Lower leg skin (tissue), 4 donors: ENCODE data around the gene ARMS2. TPM values are rescaled to one million over a fixed set of nuclear protein-coding genes. Genes with fewer than 3 reads are reported as not detected.

Experiments
- DNase-seq, 2 donors: peaks; one replicate each; pipeline ENCODE4 v3.0.0-alpha.2; 2019; ENCODE audit warnings: low spot score in 2 of 2
- H3K4me3 ChIP-seq: fragments of 200-600 bp; sonication (generic); 2 replicates; pipeline ENCODE4 v1.5.1; 2017; ENCODE audit warnings: mild to moderate bottlenecking, low read depth; ENCODE audit not compliant: poor library complexity, severe bottlenecking
- POLR2A ChIP-seq, 2 donors: fragments of 450-650 bp; IDR thresholded peaks; one replicate each; pipeline ENCODE4 v1.6.1; 2016 to 2017; ENCODE audit warnings: antibody characterized with exemption in 2 of 2, mild to moderate bottlenecking in 1 of 2, moderate library complexity in 1 of 2
- WGBS, 2 donors: methylation state at CpG; one replicate each; pipeline ENCODE4 v1.1.5; 2018; 5-methylcytosine and 5-hydroxymethylcytosine counted together
- intact Hi-C: fragments of 100-400 bp; cut with DNase I; formaldehyde crosslinking; loops from one replicate; pipeline ENCODE4 v1.15.0; 2023; ENCODE audit warnings: low total_unique reads
- total RNA-seq, 4 donors: library from RNA; depleted of rRNA; stranded (reverse); fragments of >200 nt; gene quantifications; one replicate each; pipeline ENCODE4 v1.1.0, GENCODE V29; 2016
- TF ChIP-seq, protein P1 (sequence below), 3 donors: fragments of 450-650 bp; IDR thresholded peaks; one replicate each; pipeline ENCODE4 v1.5.1; 2016; ENCODE audit warnings: antibody characterized with exemption in 3 of 3, mild to moderate bottlenecking in 3 of 3, moderate library complexity in 2 of 3

Gene ARMS2
- total RNA-seq, 4 donors from 2014 or later: not detected

DNA sequence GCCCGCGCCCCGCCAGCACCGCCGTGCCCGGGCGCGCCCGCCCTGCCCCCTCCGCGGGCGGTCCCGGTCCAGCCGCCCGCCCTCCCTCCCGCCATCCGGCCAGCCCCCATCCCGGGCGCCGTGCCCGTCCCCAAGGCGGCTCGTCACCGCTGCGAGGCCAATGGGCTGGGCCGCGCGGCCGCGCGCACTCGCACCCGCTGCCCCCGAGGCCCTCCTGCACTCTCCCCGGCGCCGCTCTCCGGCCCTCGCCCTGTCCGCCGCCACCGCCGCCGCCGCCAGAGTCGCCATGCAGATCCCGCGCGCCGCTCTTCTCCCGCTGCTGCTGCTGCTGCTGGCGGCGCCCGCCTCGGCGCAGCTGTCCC, 6.9 kb downstream of the ARMS2 start, which contains the start of gene HTRA1:
TSS of gene HTRA1 (plus strand) at position 187 of the 362 bp plus-strand sequence. CDS start at position 287, 100 bp downstream.
- peak within 1 kb of the TSS; percentile 51 for H3K4me3 ChIP-seq
- intact Hi-C loops: no loop called here
- DNase-seq: peak in 1 of 2 donors; percentile 95
- TF ChIP-seq POLR2A (IDR thresholded peaks at IDR 0.05): no peak
- TF ChIP-seq, protein P1, sequence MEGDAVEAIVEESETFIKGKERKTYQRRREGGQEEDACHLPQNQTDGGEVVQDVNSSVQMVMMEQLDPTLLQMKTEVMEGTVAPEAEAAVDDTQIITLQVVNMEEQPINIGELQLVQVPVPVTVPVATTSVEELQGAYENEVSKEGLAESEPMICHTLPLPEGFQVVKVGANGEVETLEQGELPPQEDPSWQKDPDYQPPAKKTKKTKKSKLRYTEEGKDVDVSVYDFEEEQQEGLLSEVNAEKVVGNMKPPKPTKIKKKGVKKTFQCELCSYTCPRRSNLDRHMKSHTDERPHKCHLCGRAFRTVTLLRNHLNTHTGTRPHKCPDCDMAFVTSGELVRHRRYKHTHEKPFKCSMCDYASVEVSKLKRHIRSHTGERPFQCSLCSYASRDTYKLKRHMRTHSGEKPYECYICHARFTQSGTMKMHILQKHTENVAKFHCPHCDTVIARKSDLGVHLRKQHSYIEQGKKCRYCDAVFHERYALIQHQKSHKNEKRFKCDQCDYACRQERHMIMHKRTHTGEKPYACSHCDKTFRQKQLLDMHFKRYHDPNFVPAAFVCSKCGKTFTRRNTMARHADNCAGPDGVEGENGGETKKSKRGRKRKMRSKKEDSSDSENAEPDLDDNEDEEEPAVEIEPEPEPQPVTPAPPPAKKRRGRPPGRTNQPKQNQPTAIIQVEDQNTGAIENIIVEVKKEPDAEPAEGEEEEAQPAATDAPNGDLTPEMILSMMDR (IDR thresholded peaks at IDR 0.05): no peak
- WGBS, 2 donors: no CpG with 5 or more reads among the region's 56 CpGs

DNA sequence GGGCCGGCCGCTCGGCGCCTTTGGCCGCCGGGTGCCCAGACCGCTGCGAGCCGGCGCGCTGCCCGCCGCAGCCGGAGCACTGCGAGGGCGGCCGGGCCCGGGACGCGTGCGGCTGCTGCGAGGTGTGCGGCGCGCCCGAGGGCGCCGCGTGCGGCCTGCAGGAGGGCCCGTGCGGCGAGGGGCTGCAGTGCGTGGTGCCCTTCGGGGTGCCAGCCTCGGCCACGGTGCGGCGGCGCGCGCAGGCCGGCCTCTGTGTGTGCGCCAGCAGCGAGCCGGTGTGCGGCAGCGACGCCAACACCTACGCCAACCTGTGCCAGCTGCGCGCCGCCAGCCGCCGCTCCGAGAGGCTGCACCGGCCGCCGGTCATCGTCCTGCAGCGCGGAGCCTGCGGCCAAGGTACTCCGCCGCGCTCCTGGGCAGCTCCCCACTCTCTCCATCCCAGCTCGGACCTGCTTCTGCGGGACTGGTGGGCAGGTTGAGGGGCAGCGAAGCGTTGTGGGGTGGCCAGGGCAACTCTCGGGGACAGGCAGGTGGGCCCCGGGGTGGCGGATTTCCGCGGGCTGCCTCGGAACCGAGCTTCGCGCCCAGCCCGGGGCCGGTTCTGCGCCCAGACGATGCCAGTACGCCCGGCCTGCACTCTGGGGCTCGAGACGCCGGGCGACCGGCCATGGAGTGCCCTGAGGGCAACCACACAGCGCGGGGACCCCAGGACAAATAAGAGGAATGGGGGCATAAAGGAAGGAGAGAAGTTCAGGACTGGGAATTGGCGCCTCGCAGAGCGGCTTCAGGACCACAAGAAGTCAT, 7.5 kb downstream of the ARMS2 start:
- DNase-seq: peak in 1 of 2 donors; percentile 90

GRCh38 chr10:122462533-122463465, 8.3 kb downstream of the ARMS2 start:
- WGBS, 2 donors: 5 to 12% methylated on average over 45 to 47 of the region's 47 CpGs
- TF ChIP-seq, protein P1 (IDR thresholded peaks at IDR 0.05): no peak
- no peak for TF ChIP-seq POLR2A (IDR thresholded peaks at IDR 0.05)
- intact Hi-C loops: no loop called here
- peak; percentile 68 to 95 for DNase-seq
- H3K4me3 ChIP-seq: peak overlapping the region; percentile 51

More for the DNA sequence above, 7.5 kb downstream of the ARMS2 start:
- intact Hi-C loops: no loop called here
- TF ChIP-seq, protein P1 (IDR thresholded peaks at IDR 0.05): no peak
- peak overlapping the region; percentile 51 for H3K4me3 ChIP-seq
- 1 to 2% methylated on average over 16 to 32 of the region's 95 CpGs for WGBS, 2 donors

GRCh38 chr10:122463466-122464249, 9.2 kb downstream of the ARMS2 start:
- H3K4me3 ChIP-seq: no peak overlapping the region
- DNase-seq: peak; percentile 14 to 87
- intact Hi-C loops: no loop called here
- TF ChIP-seq, protein P1 (IDR thresholded peaks at IDR 0.05): no peak
- TF ChIP-seq POLR2A (IDR thresholded peaks at IDR 0.05): no peak
- 40 to 53% methylated on average over 17 of the region's 17 CpGs for WGBS, 2 donors

- no peak for DNase-seq
- intact Hi-C loops: no loop called here
- no peak for TF ChIP-seq POLR2A (IDR thresholded peaks at IDR 0.05)
- H3K4me3 ChIP-seq: no peak overlapping the region
- WGBS, 2 donors: 56 to 74% methylated on average over 4 of the region's 4 CpGs
Observed at GRCh38 chr10:122464250-122464510, 9.7 kb downstream of the ARMS2 start.
